SK-N-SH (cell line): Measurements from ENCODE around the gene MAD1L1. TPM values are rescaled to one million over a fixed set of nuclear protein-coding genes. Genes with fewer than 3 reads are reported as not detected.

ENCODE experiments used
- CTCF ChIA-PET: fragments of 300-600, 350-600 bp; formaldehyde crosslinking; extraction: SDS; loops from one replicate; lab custom pipeline; 2021; lab: Yijun Ruan, JAX
- POLR2A ChIA-PET: fragments of 350-600 bp; sonication (Branson Sonifier 250); formaldehyde crosslinking; extraction: SDS; loops from one replicate; lab custom pipeline; 2020; ENCODE audit warnings: antibody characterized with exemption, inconsistent platforms; lab: Yijun Ruan, JAX
- DNase-seq: peaks from one replicate; pipeline ENCODE4 v3.0.0; 2012
- H2AFZ ChIP-seq: fragments of 200-600 bp; sonication (generic); 2 replicates; pipeline ENCODE4 v1.8.1; 2016; ENCODE audit warnings: antibody characterized with exemption, mild to moderate bottlenecking, low read depth
- H3F3A ChIP-seq: fragments of 200-600 bp; sonication (generic); replicated peaks from 2 replicates; pipeline ENCODE3; 2016; ENCODE audit warnings: antibody characterized with exemption, mild to moderate bottlenecking; ENCODE audit not compliant: insufficient read depth
- H3K27ac ChIP-seq, 2 experiments: fragments of 200-500 bp in 1 of 2; fragments of 200-600 bp in 1 of 2; sonication (Bioruptor generic) in 1 of 2; sonication (generic), shearing (Covaris generic) in 1 of 2; 2 replicates each; pipeline versions ENCODE4 v1.5.1 to v1.6.1; 2014 to 2016; ENCODE audit warnings: low read depth in 2 of 2, inconsistent platforms in 1 of 2, low read length in 1 of 2, mild to moderate bottlenecking in 1 of 2, mixed read lengths in 1 of 2
- H3K27me3 ChIP-seq: fragments of 200-600 bp; sonication (generic), shearing (Covaris generic); 2 replicates; pipeline ENCODE4 v1.6.1; 2016; ENCODE audit warnings: mixed run types; ENCODE audit not compliant: insufficient read depth
- H3K36me3 ChIP-seq, 2 experiments: fragments of 200-500 bp in 1 of 2; fragments of 200-600 bp in 1 of 2; sonication (Bioruptor generic) in 1 of 2; sonication (generic) in 1 of 2; replicated peaks in 1 of 2; 2 replicates each; pipeline versions ENCODE3 to v1.5.1; 2014 to 2016; ENCODE audit warnings: low read length in 1 of 2, mild to moderate bottlenecking in 1 of 2; ENCODE audit not compliant: insufficient read depth in 2 of 2, control insufficient read depth in 1 of 2
- H3K4me1 ChIP-seq, 2 experiments: fragments of 200-500 bp in 1 of 2; fragments of 200-600 bp in 1 of 2; sonication (Bioruptor generic) in 1 of 2; sonication (generic), shearing (Covaris generic) in 1 of 2; 2 replicates each; pipeline versions ENCODE4 v1.5.1 to v1.6.1; 2014 to 2016; ENCODE audit warnings: low read depth in 1 of 2, low read length in 1 of 2, mixed run types in 1 of 2; ENCODE audit not compliant: insufficient read depth in 2 of 2, control insufficient read depth in 1 of 2
- H3K4me2 ChIP-seq: fragments of 200-600 bp; sonication (generic), shearing (Covaris generic); 2 replicates; pipeline ENCODE4 v1.6.1; 2017; ENCODE audit warnings: mixed run types
- H3K4me3 ChIP-seq, 2 experiments: fragments of 200-500 bp in 1 of 2; fragments of 200-600 bp in 1 of 2; sonication (Bioruptor generic) in 1 of 2; sonication (generic), shearing (Covaris generic) in 1 of 2; 2 replicates each; pipeline versions ENCODE4 v1.5.1 to v1.8.1; 2014 to 2016; ENCODE audit warnings: low read depth in 2 of 2, inconsistent platforms in 1 of 2, low read length in 1 of 2, mild to moderate bottlenecking in 1 of 2, mixed read lengths in 1 of 2, moderate library complexity in 1 of 2
- H3K79me2 ChIP-seq: fragments of 200-600 bp; sonication (generic); 2 replicates; pipeline ENCODE4 v1.8.1; 2017; ENCODE audit warnings: mild to moderate bottlenecking; ENCODE audit not compliant: insufficient read depth
- H3K9ac ChIP-seq: fragments of 200-600 bp; sonication (generic); 2 replicates; pipeline ENCODE4 v1.6.1; 2017; ENCODE audit warnings: mixed run types
- H3K9me2 ChIP-seq: fragments of 200-600 bp; sonication (generic); 2 replicates; pipeline ENCODE4 v1.6.1; 2017; ENCODE audit warnings: mixed run types
- H3K9me3 ChIP-seq: fragments of 200-600 bp; sonication (generic); 2 replicates; pipeline ENCODE4 v1.6.1; 2017; ENCODE audit warnings: mixed run types, mild to moderate bottlenecking, moderate library complexity
- H4K20me1 ChIP-seq: fragments of 200-600 bp; sonication (generic); 2 replicates; pipeline ENCODE4 v1.6.1; 2017; ENCODE audit warnings: mild to moderate bottlenecking, mixed run types; ENCODE audit not compliant: insufficient read depth
- CHD2 ChIP-seq: fragments of 150-350 bp; IDR thresholded peaks from 2 replicates; pipeline ENCODE4 v1.6.1; 2018; ENCODE audit warnings: low read length; ENCODE audit not compliant: partially characterized antibody
- EP300 ChIP-seq, 2 experiments: IDR thresholded peaks; 2 replicates each; pipeline versions ENCODE4 v1.4.0 to v1.6.1; 2012; ENCODE audit warnings: borderline replicate concordance in 1 of 2, low read depth in 1 of 2, low read length in 1 of 2
- EZH2phosphoT487 ChIP-seq: fragments of 200-600 bp; sonication (generic); IDR thresholded peaks from 2 replicates; pipeline ENCODE4 v1.6.1; 2017; ENCODE audit warnings: low read depth, mixed run types, mild to moderate bottlenecking, antibody characterized with exemption, moderate library complexity, borderline replicate concordance
- FOXJ3 ChIP-seq: sonication (generic); formaldehyde crosslinking; IDR thresholded peaks from 2 replicates; pipeline ENCODE4 v1.5.1; 2020; ENCODE audit warnings: mild to moderate bottlenecking, missing genetic modification reagents
- FOXM1 ChIP-seq: IDR thresholded peaks from 2 replicates; pipeline ENCODE4 v1.4.0; 2012; ENCODE audit warnings: low read depth, mild to moderate bottlenecking
- GABPA ChIP-seq: IDR thresholded peaks from 2 replicates; pipeline ENCODE4 v1.4.0; 2012; ENCODE audit warnings: low read depth, mild to moderate bottlenecking
- GATA2 ChIP-seq: sonication (generic); formaldehyde crosslinking; IDR thresholded peaks from 2 replicates; pipeline ENCODE4 v1.5.0; 2020; ENCODE audit warnings: mild to moderate bottlenecking, missing genetic modification reagents
- MEF2A ChIP-seq: IDR thresholded peaks from 2 replicates; pipeline ENCODE4 v1.4.0; 2012; ENCODE audit warnings: low read depth, borderline replicate concordance
- MXI1 ChIP-seq: IDR thresholded peaks from 2 replicates; pipeline ENCODE4 v1.6.1; 2012; ENCODE audit warnings: mild to moderate bottlenecking, low read depth, low read length, improper control_type of control experiment
- NFIC ChIP-seq: IDR thresholded peaks from 2 replicates; pipeline ENCODE4 v1.4.0; 2012; ENCODE audit warnings: borderline replicate concordance
- RAD21 ChIP-seq: IDR thresholded peaks from 2 replicates; pipeline ENCODE4 v1.6.1; 2012; ENCODE audit warnings: mild to moderate bottlenecking, low read length
- RCOR1 ChIP-seq: fragments of 150-350 bp; IDR thresholded peaks from 2 replicates; pipeline ENCODE4 v1.6.1; 2017; ENCODE audit warnings: antibody characterized with exemption, low read length
- RFX5 ChIP-seq: IDR thresholded peaks from 2 replicates; pipeline ENCODE4 v1.6.1; 2012; ENCODE audit warnings: mild to moderate bottlenecking, improper control_type of control experiment, low read length
- RXRA ChIP-seq: IDR thresholded peaks from 2 replicates; pipeline ENCODE4 v1.4.0; 2012; ENCODE audit warnings: low read depth, mild to moderate bottlenecking, borderline replicate concordance
- SIN3A ChIP-seq: IDR thresholded peaks from 2 replicates; pipeline ENCODE4 v1.6.1; 2012; ENCODE audit warnings: low read depth, mild to moderate bottlenecking, low read length, moderate library complexity, borderline replicate concordance
- SMC3 ChIP-seq: IDR thresholded peaks from 2 replicates; pipeline ENCODE4 v1.6.1; 2012; ENCODE audit warnings: low read depth, low read length, improper control_type of control experiment
- TAF1 ChIP-seq: IDR thresholded peaks from 2 replicates; pipeline ENCODE4 v1.6.1; 2012; ENCODE audit warnings: low read depth, mild to moderate bottlenecking, low read length, moderate library complexity, borderline replicate concordance
- YY1 ChIP-seq: IDR thresholded peaks from 2 replicates; pipeline ENCODE4 v1.4.0; 2012; ENCODE audit warnings: low read depth, mild to moderate bottlenecking
- WGBS: methylation state at CpG from one replicate; pipeline ENCODE4 v1.1.6; 2017; ENCODE audit warnings: low lambda C conversion rate; 5-methylcytosine and 5-hydroxymethylcytosine counted together
- polyA plus RNA-seq, 3 experiments: library from polyadenylated mRNA; depleted of rRNA; stranded (reverse); fragments of >200 nt; gene quantifications; 2 replicates each; pipeline ENCODE4 v1.2.3, GENCODE V29; 2012
- TF ChIP-seq, protein P1 (sequence below): IDR thresholded peaks from 2 replicates; pipeline ENCODE4; 2012
- TF ChIP-seq, protein P2 (sequence below): IDR thresholded peaks from 2 replicates; pipeline ENCODE4 v1.4.0; 2012; ENCODE audit warnings: low read depth

MAD1L1 gene
- polyA plus RNA-seq, 1 of the 3 experiments (the other 2 are of a cell fraction), result 46.2 TPM

DNA sequence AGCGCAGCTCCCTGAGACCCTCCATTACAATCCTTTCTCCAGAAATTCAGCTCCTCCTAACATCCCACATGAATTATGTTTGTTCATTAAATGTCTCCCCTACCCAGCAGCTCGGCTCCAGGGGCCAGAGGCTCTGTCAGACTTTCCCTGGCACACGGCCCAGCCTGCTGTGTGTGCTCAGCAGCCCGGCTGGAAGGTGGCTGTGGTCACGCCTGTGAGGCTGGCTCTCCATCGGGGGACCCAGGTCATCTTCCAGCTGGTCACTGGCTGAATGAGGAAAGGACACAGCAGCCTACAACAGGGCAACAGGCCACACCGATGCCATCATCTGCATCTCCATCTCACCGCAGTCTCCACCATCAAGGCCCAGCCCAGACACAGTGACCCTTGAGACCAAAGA lies 219.8 kb downstream of the MAD1L1 start:
- Histone ChIP-seq H2AFZ (no peak overlapping the region), H3K36me3 (no peaks in the 10 kb centered on the region), H3K9me3 (no peaks in the 10 kb centered on the region), H3K27me3 (no peaks in the 10 kb centered on the region), H3K4me1 (peaks cover 0 to 82% of the 10 kb centered on the region in 2 experiments; a peak in 1 of 4 replicates), H3F3A (no peaks in the 10 kb centered on the region), H3K9ac (no peak overlapping the region), H3K9me2 (no peaks in the 10 kb centered on the region), H3K79me2 (0 out of 2 replicates have a peak, but pooled peaks cover 4% of the 10 kb centered on the region), H3K4me3 (no peak overlapping the region), H3K4me2 (no peak overlapping the region), H3K27ac (peak overlapping the region in 1 of 2 experiments; percentile 95; a peak in 2 of 4 replicates), H4K20me1 (no peaks in the 10 kb centered on the region)
- peak; percentile 98 for DNase-seq
- ChIA-PET CTCF (interaction anchor here (0.6 to 2.5 kb wide), 8 partner anchors 15 to 200 kb away, joined by 3 to 8 read pairs (median 4); no protein-coding TSS in a partner anchor), POLR2A (interaction anchor here (1.2 kb wide), 1 partner anchor 69 kb away, joined by 4 read pairs; no protein-coding TSS in a partner anchor)
- TF ChIP-seq MXI1 (peak; percentile 85), SMC3 (no peak), NFIC (peak; percentile 43; the same call in 1 of the 2 replicates), TAF1 (no peak), RAD21 (no peak; the same call in 1 of the 2 replicates), GABPA (no peak), EZH2phosphoT487 (no peak), CHD2 (peak; percentile 48), FOXM1 (no peak), EP300 (IDR thresholded peaks at IDR 0.05; ENCODE audit: borderline replicate concordance in 1 of 2, low read depth in 1 of 2, low read length in 1 of 2) (peak in 1 of 2 experiments; percentile 34; a peak in 1 of 4 replicates), FOXJ3 (CRISPR knock-in tag) (peak; percentile 88), RCOR1 (peak; percentile 79), RXRA (no peak), RFX5 (no peak), MEF2A (no peak), YY1 (no peak), SIN3A (no peak), GATA2 (CRISPR knock-in tag) (no peak; the same call in 1 of the 2 replicates)
- TF ChIP-seq, protein P1, sequence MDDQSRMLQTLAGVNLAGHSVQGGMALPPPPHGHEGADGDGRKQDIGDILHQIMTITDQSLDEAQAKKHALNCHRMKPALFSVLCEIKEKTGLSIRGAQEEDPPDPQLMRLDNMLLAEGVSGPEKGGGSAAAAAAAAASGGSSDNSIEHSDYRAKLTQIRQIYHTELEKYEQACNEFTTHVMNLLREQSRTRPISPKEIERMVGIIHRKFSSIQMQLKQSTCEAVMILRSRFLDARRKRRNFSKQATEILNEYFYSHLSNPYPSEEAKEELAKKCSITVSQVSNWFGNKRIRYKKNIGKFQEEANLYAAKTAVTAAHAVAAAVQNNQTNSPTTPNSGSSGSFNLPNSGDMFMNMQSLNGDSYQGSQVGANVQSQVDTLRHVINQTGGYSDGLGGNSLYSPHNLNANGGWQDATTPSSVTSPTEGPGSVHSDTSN, result no peak
- TF ChIP-seq, protein P2, sequence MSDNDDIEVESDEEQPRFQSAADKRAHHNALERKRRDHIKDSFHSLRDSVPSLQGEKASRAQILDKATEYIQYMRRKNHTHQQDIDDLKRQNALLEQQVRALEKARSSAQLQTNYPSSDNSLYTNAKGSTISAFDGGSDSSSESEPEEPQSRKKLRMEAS, result no peak
- 35% methylated on average over 7 of the region's 8 CpGs for WGBS
